Glomerular endothelial cell (primary cell): ENCODE measurements around the gene NOS1AP. TPM values are rescaled to one million over a fixed set of nuclear protein-coding genes. Genes with fewer than 3 reads are reported as not detected.

Source experiments
- total RNA-seq: library from RNA; depleted of rRNA; stranded (reverse); fragments of >200 nt; gene quantifications from 2 replicates; pipeline ENCODE4 v1.2.3, GENCODE V29; 2015

Gene NOS1AP
- total RNA-seq, 1 donor from 2014 or later, result 2.0 TPM

Other genes with a start within 250 kb of the NOS1AP start
- gene OLFML2B, start 45.8 kb upstream of the NOS1AP start, total RNA-seq, result 0.53 and 3.4 TPM in 2 replicates